ENCODE results near the gene ULK4.

GRCh38 chr3:41603807-41604206, 358.1 kb downstream of the ULK4 start:
- no peak for TF ChIP-seq CTCF (IDR thresholded peaks at IDR 0.05)
- no peak for TF ChIP-seq POLR2AphosphoS5 (IDR thresholded peaks at IDR 0.05; ENCODE audit: low read depth, low read length)
- TF ChIP-seq SIN3A (IDR thresholded peaks at IDR 0.05; ENCODE audit: borderline replicate concordance, insufficient read depth, low read depth, low read length): no peak
- no peak for TF ChIP-seq REST (IDR thresholded peaks at IDR 0.05; ENCODE audit: insufficient read depth in 1 of 2, low read depth in 2 of 2, low read length in 1 of 2)
